ENCODE measurements around the gene ZNF296. TPM values are rescaled to one million over a fixed set of nuclear protein-coding genes. Genes with fewer than 3 reads are reported as not detected.

Gene ZNF296
- total RNA-seq, 1 experiment from 2014 or later, result 6.7 TPM

GRCh38 chr19:45114116-45114515, 37.8 kb upstream of the ZNF296 start:
- Histone ChIP-seq H3K36me3 (ENCODE audit: control insufficient read depth, insufficient read depth, low read length) (no peaks in the 10 kb centered on the region), H3K4me1 (ENCODE audit: control insufficient read depth, insufficient read depth, low read length) (peaks cover 4% of the 10 kb centered on the region; the same call in 1 of the 2 replicates), H3K27ac (ENCODE audit: low read length) (no peak overlapping the region), H3K4me3 (ENCODE audit: low read depth in 2 of 2, low read length in 2 of 2) (no peak overlapping the region), H3K9me3 (ENCODE audit: control insufficient read depth, insufficient read depth, low read depth, low read length) (no peaks in the 10 kb centered on the region), H3K27me3 (ENCODE audit: control insufficient read depth, insufficient read depth, low read length) (no peaks in the 10 kb centered on the region)
- in situ Hi-C loops (cut with HindIII; ENCODE audit: low pct_unique_long_range_greater_than_20kb, low sequenced_read_pairs), result no loop called here
- CTCF ChIA-PET, result no interaction called here
- ATAC-seq (no peak), DNase-seq (ENCODE audit: low read depth, low spot score) (no peak)
- POLR2A ChIA-PET, result no interaction called here
- TF ChIP-seq REST (IDR thresholded peaks at IDR 0.05; ENCODE audit: insufficient read depth in 1 of 2, low read depth in 2 of 2, low read length in 1 of 2), result no peak
- TF ChIP-seq POLR2AphosphoS5 (IDR thresholded peaks at IDR 0.05; ENCODE audit: low read depth, low read length), result no peak
- TF ChIP-seq TCF7L2 (IDR thresholded peaks at IDR 0.05; ENCODE audit: low read depth, low read length), result no peak
- TF ChIP-seq CTCF (IDR thresholded peaks at IDR 0.05), result no peak
- TF ChIP-seq SIN3A (IDR thresholded peaks at IDR 0.05; ENCODE audit: borderline replicate concordance, insufficient read depth, low read depth, low read length), result no peak
- BruUV-seq (replicated peaks), result no TSS peak
- intact Hi-C loops (cut with micrococcal nuclease; ENCODE audit: unreplicated experiment), result no loop called here

- no peaks in the 10 kb centered on the region for H3K9me3 ChIP-seq (ENCODE audit: control insufficient read depth, insufficient read depth, low read depth, low read length)
- H3K27me3 ChIP-seq (ENCODE audit: control insufficient read depth, insufficient read depth, low read length), result no peaks in the 10 kb centered on the region
- no peak overlapping the region for H3K4me3 ChIP-seq (ENCODE audit: low read depth in 2 of 2, low read length in 2 of 2)
- no peak overlapping the region for H3K27ac ChIP-seq (ENCODE audit: low read length)
- peaks cover 4% of the 10 kb centered on the region; the same call in 1 of the 2 replicates for H3K4me1 ChIP-seq (ENCODE audit: control insufficient read depth, insufficient read depth, low read length)
- no peak for TF ChIP-seq REST (IDR thresholded peaks at IDR 0.05; ENCODE audit: insufficient read depth in 1 of 2, low read depth in 2 of 2, low read length in 1 of 2)
- no peak for TF ChIP-seq TCF7L2 (IDR thresholded peaks at IDR 0.05; ENCODE audit: low read depth, low read length)
- no peak for TF ChIP-seq SIN3A (IDR thresholded peaks at IDR 0.05; ENCODE audit: borderline replicate concordance, insufficient read depth, low read depth, low read length)
- no peak for TF ChIP-seq POLR2AphosphoS5 (IDR thresholded peaks at IDR 0.05; ENCODE audit: low read depth, low read length)
- TF ChIP-seq CTCF (IDR thresholded peaks at IDR 0.05), result no peak
- ChIA-PET POLR2A (no interaction called here), CTCF (no interaction called here)
- DNase-seq (ENCODE audit: low read depth, low spot score) (no peak), ATAC-seq (no peak)
- intact Hi-C loops (cut with micrococcal nuclease; ENCODE audit: unreplicated experiment), result no loop called here
- no peaks in the 10 kb centered on the region for H3K36me3 ChIP-seq (ENCODE audit: control insufficient read depth, insufficient read depth, low read length)
- in situ Hi-C loops (cut with HindIII; ENCODE audit: low pct_unique_long_range_greater_than_20kb, low sequenced_read_pairs), result no loop called here
- no TSS peak for BruUV-seq (replicated peaks)
Measured at GRCh38 chr19:45113628-45114027, 37.4 kb upstream of the ZNF296 start.
